Loucy (cell line): ENCODE results near the gene SPATC1L.

Experiments used
- EZH2phosphoT487 ChIP-seq: fragments of 200-600 bp; IDR thresholded peaks from 2 replicates; pipeline ENCODE4 v1.6.1; 2018; ENCODE audit warnings: antibody characterized with exemption, mild to moderate bottlenecking, moderate library complexity, borderline replicate concordance
- TF ChIP-seq, protein P1 (sequence below): fragments of 200-600 bp; sonication (generic); conservative IDR thresholded peaks from 2 replicates; pipeline ENCODE4 v1.5.1; 2014; ENCODE audit warnings: mild to moderate bottlenecking, antibody characterized with exemption, low read length

- TF ChIP-seq, protein P1, sequence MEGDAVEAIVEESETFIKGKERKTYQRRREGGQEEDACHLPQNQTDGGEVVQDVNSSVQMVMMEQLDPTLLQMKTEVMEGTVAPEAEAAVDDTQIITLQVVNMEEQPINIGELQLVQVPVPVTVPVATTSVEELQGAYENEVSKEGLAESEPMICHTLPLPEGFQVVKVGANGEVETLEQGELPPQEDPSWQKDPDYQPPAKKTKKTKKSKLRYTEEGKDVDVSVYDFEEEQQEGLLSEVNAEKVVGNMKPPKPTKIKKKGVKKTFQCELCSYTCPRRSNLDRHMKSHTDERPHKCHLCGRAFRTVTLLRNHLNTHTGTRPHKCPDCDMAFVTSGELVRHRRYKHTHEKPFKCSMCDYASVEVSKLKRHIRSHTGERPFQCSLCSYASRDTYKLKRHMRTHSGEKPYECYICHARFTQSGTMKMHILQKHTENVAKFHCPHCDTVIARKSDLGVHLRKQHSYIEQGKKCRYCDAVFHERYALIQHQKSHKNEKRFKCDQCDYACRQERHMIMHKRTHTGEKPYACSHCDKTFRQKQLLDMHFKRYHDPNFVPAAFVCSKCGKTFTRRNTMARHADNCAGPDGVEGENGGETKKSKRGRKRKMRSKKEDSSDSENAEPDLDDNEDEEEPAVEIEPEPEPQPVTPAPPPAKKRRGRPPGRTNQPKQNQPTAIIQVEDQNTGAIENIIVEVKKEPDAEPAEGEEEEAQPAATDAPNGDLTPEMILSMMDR, result no peak
- no peak for TF ChIP-seq EZH2phosphoT487
Measured at GRCh38 chr21:46168238-46168637, 16.0 kb downstream of the SPATC1L start.
